PC-3 (cell line): Measurements from ENCODE around the gene TAF1B.

ENCODE experiments used
- EZH2phosphoT487 ChIP-seq: fragments of 300-600 bp; sonication (generic); IDR thresholded peaks from 2 replicates; pipeline ENCODE4 v1.6.1; 2018; ENCODE audit warnings: mild to moderate bottlenecking, antibody characterized with exemption, low read length, borderline replicate concordance
- TF ChIP-seq, protein P1 (sequence below): fragments of 300-600 bp; sonication (generic); conservative IDR thresholded peaks from 2 replicates; pipeline ENCODE4 v1.5.1; 2017; ENCODE audit warnings: antibody characterized with exemption, low read depth, mild to moderate bottlenecking, low read length

DNA sequence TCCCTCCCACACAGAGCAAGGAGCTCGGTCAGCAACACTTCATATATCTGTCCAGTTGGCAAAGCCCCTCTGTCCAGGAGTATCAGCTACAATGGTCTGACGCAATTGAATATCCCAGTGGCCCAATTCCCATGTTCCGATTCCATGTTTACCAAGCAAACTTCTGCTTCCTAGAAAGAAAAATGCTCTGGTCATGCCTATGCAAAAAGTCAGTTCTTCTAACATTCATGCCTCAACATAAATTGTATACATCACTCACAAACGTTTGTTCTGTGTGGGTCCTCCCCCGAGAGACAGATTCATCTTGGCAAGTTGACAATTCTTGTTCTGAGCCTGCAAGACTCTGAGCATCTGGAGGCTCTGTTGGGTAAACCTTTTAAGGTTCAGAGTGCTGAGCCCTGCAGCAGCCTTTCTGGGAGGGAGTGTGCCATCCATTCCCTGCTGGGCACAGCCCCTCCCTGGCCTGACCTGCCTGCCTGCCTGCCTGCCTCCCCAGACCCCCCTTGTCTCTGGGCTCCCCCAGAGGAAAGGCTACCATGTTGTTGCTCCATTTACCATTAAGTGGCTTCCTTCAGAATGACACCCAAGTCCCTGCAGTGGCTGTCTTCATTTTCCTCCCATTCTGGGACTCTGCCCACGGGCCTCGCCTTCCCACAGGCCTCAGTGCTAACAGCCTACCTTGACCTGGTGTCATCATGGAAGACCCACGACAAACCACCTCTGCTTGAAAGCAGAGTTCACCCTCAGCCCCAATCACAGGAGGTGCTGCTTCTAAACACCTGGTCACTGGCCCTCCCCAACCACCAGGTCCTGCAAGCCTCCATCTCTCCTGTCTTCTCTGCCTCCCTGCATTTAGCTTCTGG lies 37.6 kb upstream of the TAF1B start:
- TF ChIP-seq EZH2phosphoT487, result no peak
- TF ChIP-seq, protein P1, sequence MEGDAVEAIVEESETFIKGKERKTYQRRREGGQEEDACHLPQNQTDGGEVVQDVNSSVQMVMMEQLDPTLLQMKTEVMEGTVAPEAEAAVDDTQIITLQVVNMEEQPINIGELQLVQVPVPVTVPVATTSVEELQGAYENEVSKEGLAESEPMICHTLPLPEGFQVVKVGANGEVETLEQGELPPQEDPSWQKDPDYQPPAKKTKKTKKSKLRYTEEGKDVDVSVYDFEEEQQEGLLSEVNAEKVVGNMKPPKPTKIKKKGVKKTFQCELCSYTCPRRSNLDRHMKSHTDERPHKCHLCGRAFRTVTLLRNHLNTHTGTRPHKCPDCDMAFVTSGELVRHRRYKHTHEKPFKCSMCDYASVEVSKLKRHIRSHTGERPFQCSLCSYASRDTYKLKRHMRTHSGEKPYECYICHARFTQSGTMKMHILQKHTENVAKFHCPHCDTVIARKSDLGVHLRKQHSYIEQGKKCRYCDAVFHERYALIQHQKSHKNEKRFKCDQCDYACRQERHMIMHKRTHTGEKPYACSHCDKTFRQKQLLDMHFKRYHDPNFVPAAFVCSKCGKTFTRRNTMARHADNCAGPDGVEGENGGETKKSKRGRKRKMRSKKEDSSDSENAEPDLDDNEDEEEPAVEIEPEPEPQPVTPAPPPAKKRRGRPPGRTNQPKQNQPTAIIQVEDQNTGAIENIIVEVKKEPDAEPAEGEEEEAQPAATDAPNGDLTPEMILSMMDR, result no peak
